Choroid plexus epithelial cell (primary cell): Measurements from ENCODE around the gene ZFPM1.
"Not testable (repeated sequence)": the region's sequence is repeated elsewhere in the genome, so short reads cannot be mapped to it uniquely, and the experiment has no call there.

Experiments used
- DNase-seq: peaks from one replicate; pipeline ENCODE4 v3.0.0-alpha.2; 2010; ENCODE audit warnings: low read depth
- H3K4me3 ChIP-seq: 2 replicates; pipeline ENCODE4 v1.5.1; 2011; ENCODE audit warnings: low read depth, mild to moderate bottlenecking, control low read depth, low read length, moderate library complexity
- TF ChIP-seq, protein P1 (sequence below): conservative IDR thresholded peaks from 2 replicates; pipeline ENCODE4 v1.5.1; 2011; ENCODE audit warnings: low read depth, mild to moderate bottlenecking, control low read depth, inconsistent platforms, low read length, moderate library complexity

ZFPM1 gene

DNA sequence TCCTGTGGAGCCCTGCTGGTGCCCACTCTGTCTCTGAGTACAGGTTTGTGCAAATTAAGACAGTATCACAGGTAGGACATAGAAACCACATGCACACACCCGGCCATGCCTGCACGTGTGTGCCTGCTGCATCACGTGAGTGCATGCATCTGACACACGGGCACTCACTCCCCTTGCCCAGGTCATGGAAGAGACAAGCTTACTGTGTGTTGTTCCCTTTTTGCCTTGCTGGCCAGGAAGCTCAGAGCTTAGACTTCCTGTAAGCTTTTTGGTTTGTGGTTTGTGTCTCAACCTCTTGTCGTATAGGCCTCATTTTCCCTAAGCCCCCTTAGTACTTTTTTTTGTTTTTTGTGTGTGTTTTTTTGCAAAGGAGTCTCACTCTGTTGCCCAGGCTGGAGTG lies 45.3 kb upstream of the ZFPM1 start:
- DNase-seq, result no peak
- H3K4me3 ChIP-seq, result no peak overlapping the region
- TF ChIP-seq, protein P1, sequence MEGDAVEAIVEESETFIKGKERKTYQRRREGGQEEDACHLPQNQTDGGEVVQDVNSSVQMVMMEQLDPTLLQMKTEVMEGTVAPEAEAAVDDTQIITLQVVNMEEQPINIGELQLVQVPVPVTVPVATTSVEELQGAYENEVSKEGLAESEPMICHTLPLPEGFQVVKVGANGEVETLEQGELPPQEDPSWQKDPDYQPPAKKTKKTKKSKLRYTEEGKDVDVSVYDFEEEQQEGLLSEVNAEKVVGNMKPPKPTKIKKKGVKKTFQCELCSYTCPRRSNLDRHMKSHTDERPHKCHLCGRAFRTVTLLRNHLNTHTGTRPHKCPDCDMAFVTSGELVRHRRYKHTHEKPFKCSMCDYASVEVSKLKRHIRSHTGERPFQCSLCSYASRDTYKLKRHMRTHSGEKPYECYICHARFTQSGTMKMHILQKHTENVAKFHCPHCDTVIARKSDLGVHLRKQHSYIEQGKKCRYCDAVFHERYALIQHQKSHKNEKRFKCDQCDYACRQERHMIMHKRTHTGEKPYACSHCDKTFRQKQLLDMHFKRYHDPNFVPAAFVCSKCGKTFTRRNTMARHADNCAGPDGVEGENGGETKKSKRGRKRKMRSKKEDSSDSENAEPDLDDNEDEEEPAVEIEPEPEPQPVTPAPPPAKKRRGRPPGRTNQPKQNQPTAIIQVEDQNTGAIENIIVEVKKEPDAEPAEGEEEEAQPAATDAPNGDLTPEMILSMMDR, result no peak

DNA sequence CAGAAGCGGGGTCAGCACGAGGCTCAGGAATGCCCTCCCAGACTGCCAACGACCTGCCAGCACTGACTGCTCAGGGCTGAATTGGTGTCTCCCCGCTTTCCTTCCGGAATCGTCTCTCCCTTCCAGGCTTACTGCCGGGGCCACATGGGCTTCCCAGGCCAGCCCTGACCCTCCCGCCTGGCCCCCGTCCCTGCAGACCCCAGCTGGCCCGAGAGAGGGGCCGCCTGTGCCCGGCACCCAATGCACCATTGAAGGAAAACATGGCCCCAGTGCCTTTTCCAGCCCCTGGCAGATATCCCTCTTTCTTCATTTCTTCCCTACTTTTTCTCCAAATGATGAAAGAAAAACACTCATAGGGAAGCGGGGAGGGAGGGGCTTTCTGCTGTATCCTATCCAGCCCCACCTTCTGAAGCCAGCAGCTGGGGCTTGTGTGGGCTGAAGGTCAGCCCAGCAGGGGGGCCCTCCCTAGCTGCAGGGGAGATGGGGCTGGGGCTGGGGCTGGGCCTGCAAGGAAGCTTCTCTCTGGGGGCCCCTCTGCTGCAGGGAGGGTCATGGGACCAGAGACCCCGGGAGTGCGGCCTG lies 44.4 kb upstream of the ZFPM1 start:
- H3K4me3 ChIP-seq, result no peak overlapping the region
- TF ChIP-seq, protein P1, result no peak
- DNase-seq, result peak; percentile 44

DNA sequence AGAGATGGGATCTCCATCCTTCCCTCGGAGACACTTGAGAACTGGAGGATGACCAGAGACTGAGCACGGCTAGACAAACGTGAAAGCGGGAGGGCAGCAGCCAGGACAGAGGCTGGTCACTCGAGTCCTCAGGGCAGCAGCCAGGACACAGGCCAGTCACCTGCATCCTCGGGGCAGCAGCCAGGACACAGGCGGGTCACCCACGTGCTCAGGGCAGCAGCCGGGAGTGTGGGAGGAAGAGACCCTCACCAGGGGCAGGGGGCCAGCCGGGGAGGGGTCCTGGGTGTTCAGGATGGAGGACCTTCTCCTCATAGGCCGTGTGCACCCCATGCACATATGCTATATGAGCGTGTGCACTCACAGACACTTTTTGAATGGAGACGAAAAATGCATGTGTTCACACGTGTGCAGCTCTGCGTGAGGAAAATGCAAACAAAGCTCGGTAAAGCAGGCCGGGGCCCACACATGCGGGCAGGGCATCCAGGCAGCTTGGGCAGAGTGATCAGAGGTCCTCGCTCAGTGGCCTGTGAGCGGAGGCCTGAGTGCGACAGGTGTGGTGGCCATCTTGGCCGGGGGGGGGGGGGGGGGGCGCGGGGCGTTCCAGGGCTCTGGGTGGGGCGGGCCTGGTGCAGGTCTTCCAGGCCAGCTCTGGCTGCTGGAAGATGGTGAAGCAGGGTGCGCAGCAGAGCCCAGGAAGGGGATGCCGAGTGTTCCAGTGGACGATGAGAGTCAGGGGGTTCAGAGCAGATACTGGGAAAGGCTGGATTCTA lies 43.6 kb upstream of the ZFPM1 start:
- TF ChIP-seq, protein P1, result no peak
- no peak for DNase-seq
- H3K4me3 ChIP-seq, result no peak overlapping the region

DNA sequence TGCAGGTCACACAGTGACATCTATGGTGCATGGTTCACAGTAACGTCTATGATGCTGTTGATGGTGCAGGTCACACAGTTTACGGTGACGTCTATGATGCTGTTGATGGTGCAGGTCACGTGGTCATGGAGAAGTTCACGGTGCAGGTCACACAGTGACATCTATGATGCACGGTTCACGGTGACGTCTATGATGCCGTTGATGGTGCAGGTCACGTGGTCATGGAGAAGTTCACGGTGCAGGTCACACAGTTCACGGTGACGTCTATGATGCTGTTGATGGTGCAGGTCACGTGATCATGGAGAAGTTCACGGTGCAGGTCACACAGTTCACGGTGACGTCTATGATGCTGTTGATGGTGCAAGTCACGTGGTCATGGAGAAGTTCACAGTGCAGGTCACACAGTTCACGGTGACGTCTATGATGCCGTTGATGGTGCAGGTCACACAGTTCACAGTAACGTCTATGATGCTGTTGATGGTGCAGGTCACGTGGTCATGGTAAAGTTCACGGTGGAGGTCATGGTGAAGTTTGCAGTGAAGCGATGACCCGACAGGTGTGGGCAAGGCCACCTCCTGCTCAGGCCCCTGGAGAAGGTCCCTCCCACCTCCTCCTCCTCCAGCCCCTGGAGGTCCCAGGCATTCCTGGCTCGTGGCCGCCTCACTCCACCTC lies 42.6 kb upstream of the ZFPM1 start:
- DNase-seq, H3K4me3 ChIP-seq: not testable (repeated sequence)

DNA sequence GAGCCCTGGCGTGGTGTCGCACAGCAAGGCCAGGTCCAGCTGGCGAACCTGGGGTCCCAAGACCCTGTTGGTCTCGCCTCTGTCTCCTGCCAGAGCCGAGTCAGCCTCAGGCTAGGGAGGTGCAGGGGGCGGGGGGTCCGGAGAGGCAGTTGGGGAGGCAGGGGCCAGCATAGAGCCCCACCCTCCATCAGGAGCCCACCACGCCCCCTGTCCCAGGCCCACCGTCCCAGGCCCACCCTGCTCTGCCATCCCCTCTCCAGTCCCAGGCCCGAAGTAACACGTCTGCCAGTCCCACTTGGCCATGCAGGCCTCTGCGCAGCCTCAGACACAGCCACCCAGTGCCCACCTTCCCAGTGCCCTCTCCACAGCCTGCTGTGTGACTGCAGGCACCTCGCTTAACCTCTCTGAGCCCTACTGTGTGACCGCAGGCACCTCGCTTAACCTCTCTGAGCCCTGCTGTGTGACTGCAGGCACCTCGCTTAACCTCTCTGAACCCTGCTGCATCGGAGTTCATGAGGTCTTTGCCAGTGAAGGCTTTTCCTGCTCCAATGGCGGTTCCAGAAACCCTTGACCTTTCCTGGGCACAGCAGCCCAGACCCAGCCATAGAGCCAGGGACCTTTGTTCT lies 41.0 kb upstream of the ZFPM1 start:
- DNase-seq, result no peak

DNA sequence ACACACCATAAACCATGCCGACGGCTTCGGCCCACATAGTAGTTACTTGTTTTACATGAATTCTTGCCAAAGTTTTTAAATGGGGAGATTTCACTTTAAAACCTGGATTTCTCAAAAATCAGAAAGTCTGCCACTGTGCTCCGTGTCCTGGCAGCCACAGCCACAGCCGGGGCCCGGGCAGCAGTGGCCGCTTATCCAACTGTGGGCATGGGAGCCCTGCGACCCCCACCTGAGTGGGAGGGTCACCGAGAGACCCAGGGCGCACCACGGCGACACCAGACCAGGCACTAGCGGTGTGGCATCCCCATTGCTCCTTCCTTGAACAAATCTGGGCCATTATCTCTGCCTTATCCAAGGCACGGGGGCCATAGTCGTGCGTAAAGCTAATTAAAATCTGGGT lies 40.3 kb upstream of the ZFPM1 start:
- H3K4me3 ChIP-seq, result no peak overlapping the region
- DNase-seq, result no peak
- TF ChIP-seq, protein P1, result no peak

More for the DNA sequence above, 41.0 kb upstream of the ZFPM1 start:
- TF ChIP-seq, protein P1, result no peak
- no peak overlapping the region for H3K4me3 ChIP-seq

DNA sequence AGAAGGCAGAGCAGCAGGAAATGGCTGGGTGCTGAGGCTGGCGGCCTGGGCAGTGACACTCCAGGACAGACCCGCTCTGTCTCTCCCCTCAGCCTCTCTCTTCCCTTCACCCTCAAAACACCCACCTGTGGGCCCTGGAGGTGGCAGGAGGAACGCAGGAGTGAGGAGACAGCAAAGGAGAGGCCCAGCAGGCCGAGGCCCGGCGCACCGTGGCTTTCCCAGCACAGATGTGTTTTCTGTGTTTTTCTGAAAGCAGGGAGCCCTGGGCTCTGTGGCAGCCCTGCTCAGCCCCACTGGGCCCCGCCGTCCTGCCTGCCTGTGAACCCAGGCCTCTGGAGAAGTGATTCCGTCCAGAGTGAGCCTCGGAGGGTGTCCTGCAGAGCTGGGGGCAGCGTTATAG lies 39.8 kb upstream of the ZFPM1 start:
- no peak for DNase-seq
- TF ChIP-seq, protein P1, result no peak
- H3K4me3 ChIP-seq, result no peak overlapping the region
